ENCODE measurements around the gene C13orf46.

C13orf46 gene

GRCh38 chr13:113936166-113936965, 37.5 kb downstream of the C13orf46 start:
- no peak for DNase-seq

GRCh38 chr13:113935001-113935844, 38.7 kb downstream of the C13orf46 start:
- DNase-seq = no peak

DNA sequence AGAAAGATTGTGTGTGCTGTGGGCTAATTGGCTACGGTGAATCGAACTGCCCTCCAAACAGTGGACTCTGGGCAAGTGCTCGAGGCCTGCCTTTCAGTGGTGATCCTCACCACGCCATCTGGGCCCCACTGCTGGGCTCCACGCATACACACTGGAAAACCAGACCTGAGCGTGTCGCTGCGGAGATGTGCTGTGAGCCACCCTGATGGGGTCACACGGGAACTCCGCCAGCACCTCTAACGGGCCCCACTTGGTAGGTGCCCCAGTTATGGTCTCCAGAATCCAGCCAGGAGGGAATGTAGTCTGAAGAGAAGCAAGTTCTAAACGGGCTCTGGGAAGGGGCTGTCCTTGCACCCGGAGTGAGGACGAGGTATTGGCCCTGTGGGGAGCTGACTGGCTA, 39.3 kb downstream of the C13orf46 start:
- DNase-seq = no peak

DNA sequence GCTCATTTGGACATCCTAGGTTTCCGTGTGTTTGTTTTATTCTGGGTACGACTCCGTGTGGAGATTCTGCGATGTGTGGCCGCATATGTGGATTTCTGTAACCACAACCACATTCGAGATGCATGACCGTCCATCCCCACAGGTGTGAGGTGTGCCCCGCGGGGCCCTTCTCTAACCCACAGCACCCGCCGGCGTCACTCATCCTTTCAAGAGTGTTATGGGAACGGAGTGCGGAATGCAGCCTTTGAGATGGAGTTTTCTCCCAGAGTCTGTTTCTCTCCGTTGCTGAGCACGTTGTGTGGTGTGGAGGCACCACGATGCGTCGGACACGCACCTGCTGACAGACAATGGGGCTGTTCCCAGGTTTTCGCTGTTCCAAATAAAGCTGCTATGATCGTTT, 40.0 kb downstream of the C13orf46 start:
- DNase-seq = no peak

DNA sequence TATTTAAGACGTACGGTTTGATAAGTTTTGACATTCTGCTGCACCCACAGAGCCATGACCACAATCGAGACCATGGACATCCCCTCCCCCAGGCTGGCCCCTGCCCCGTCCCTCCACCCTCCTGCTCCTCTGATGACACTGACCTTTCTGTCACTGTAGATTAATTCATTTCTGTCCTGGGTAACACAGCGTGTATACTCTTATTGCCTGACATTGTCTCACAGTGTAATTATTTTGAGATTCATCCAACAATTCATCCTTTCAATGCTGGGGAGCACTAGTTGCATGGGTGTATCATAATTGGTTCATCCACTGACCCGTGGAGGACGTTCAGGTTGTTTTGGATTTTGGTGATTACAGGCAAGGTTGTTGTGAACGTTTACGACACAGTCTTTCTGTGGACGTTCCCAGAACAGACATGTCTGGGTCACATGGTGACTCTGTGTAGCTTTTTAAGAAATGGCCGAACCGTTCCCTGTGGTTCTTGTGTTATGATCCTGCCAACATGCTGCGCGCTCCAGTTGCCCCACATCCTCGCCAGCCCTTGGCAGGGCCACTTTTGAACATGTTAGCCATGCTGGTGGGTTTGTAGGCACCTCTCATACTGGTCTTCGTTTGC, 41.9 kb downstream of the C13orf46 start:
- DNase-seq = no peak

GRCh38 chr13:113930671-113931637, 42.9 kb downstream of the C13orf46 start:
- DNase-seq = no peak

GRCh38 chr13:113929628-113930615, 44.0 kb downstream of the C13orf46 start:
- DNase-seq = no peak

DNA sequence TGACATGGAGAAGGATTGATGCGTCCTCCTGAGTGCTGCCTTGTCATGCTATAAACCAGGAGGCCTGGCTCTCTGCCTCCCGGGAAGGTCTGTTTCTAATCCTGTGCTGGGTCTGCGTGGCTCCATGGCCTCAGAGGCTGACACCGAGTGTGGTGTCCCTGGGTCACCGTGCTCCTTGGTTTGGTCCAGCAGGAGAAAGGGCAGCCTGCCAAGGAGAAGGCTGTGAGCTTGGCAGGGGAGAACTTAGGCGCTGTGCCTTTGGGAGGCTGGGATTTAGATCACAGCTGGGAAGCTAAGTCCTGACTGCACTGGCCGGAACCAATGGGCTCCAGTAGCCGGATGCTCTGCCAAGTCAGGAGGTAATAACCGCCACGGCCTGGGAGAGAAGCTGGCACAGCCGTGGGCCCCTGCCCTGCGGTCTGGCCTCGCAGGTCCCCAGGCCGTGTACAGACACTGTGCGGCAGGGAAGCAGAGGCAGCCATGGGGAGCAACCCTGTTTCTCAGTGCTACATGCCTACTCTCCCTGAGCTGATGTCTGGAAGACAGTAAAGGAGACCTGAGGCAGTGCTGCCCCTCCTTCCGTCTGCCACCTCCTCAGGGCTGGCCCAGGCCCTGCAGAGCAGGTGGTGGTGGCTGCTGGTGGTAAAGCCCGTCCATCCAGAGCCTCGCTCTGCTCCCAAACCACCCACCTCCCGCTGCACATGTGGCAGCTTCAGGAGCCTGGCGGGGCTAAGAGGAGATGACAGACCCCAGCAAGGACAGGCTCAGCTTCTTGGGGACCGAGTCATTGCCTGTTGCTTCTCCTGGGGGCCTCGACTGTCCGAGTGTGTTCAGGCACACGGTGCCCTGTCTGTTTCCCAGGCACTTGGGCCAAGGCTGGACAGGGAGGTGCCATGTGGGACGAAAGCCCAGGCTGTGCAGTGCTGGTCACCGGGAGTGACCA, 44.9 kb downstream of the C13orf46 start:
- peak; percentile 28 for DNase-seq

DNA sequence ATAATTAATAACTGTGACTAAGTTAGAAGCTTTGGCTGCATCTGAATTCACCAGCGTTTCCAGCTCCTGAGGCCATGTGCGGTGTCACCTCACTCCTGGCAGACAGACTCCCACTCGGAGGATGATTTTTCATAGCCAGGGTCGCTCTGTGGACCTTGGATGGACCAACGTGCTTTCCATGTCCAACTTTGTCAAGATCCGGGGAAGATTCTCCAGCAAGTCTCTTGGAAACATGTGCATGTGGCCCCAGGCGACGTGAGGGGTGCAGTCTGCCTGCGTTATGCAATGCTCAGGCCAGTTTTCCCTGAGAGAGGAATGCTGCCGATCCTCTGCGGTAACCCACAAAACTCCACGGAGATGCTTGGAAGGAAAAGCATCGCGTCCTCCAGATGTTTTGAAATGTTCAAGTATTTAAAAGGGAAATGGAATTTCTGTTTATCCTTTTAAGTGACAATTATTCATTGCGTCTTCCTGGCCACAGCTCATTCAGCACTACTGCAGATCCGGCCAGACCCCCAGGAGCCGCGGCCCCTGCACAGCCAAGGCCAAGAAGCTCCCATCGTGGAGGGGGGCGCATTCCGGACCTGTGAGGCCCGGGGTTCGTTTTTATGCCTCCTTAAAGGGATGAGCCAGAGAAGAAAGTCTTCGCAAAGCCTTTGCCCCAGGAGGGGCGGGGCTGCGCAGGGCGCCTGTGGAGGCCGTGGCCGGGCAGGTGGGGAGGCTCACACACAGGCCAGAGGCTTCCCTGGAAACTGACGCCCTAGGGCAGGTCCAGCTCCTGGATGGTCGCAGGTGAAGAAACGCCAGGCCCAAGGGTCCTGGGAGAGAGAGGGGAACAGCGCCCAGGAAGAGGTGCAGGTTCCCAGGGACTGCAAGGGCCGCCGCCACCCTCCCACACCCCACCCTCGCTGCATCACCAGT, 46.0 kb downstream of the C13orf46 start:
- peak; percentile 93 for DNase-seq

DNA sequence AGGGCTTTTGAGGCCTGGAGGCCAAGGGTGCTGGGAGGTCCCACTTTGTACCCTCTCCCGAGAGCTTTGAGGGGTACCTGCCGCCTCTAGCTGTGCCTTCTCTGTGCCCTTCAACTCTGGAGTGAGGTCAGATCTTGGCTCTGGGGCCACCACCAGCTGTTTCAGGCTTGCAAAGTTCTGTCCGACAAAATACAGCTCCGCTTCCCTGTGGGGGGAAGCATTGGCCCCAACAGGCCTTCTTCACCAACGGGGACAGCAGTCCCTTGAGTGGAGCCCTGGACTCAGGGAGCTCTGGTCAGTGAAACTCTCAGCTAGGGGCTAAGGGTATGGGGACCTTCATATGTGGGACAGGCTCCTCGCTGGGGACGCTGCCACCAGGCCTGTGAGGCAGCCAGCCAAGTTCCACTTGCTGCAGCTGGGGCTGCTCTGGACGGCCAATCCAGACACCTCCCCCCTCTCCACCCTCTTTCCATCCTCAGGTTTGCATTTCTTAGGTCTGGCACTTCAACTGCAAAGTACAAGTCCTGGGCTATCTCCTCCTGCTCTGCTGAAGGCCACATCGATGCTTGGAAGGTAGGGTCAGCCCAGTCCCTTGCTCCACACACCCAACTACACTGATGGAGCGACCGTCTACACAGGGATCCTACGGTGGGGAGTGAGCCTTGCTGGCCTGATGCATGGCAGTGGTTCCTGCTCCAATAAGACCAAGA, 46.8 kb downstream of the C13orf46 start:
- no peak for DNase-seq

GRCh38 chr13:113926301-113926761, 47.5 kb downstream of the C13orf46 start:
- no peak for DNase-seq

- no peak for DNase-seq
Observed at GRCh38 chr13:113924184-113924901, 49.5 kb downstream of the C13orf46 start.

- no peak for DNase-seq
Observed at GRCh38 chr13:113923376-113924063, 50.4 kb downstream of the C13orf46 start.

DNA sequence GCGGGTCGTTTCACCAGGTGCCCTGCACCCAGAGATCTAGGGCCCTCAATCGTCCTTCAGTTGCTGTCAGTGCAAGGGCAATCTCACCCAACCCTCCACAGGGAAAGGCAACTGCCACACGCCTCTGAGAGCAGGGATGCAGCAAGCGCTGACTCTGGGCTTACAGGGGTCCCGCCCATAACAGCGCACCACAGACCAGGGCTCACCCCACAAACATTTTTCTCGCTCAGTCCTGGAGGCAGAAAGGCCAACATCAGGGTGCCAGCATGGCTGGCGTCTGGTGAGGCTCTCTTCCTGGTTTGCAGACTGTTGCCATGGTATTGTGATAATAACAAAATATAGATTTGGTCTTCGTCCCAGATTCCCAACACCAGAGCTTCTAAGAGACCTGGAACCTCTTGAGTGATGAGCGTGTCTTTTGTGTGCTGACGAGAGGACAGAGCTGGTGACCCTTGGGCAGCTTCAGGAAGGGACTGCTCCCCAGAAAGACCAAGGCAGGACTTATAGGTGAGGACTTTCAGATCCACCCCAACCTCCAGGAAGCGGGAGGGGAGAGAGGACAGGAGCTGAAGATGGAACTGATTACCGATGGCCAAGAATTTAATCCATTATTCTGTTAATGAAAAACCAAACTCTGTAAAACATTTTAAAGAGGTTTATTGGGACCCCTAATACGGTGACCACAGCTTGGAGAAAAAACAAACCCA, 51.3 kb downstream of the C13orf46 start:
- DNase-seq = no peak

DNA sequence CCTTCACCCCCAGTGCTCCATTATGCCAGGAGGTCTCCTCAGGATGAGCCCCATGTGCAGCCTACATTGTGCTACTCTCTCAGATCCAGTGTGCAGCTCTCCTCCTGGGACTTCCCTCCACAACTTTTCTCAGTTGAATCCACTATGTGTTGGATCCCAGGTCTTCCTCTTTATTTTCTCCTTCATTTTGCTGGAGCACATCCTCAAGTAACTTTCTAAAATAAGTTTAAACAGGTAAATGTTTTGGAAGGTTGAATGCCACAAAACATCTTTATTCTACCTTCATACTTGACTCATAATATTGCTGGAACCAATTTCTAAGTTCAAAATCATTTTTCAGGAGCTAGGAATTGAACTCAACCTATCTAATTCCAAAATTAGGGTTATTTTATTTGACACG, 52.1 kb downstream of the C13orf46 start:
- no peak for DNase-seq
